ENCODE results near the gene ADAMTS12.

The ADAMTS12 gene

DNA sequence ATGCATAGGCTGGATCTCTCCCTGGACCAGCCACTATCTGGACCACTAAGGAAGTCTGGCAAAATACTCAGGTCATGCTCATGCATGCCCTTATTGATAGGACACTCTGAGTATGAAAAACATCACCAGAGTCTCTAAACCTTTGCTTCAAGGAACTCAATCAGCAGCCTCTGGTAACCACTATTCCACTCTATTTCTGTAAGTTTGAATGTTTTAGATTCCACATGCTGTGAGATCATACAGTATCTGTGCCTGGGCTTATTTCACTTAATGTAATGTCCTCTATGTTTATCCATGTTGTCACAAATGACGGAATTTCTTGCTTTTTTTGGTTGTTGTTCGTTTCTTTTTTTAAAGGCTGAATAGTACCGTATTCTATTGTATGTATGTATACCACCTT, 382.8 kb downstream of the ADAMTS12 start:
- FAIRE-seq, result no peak

DNA sequence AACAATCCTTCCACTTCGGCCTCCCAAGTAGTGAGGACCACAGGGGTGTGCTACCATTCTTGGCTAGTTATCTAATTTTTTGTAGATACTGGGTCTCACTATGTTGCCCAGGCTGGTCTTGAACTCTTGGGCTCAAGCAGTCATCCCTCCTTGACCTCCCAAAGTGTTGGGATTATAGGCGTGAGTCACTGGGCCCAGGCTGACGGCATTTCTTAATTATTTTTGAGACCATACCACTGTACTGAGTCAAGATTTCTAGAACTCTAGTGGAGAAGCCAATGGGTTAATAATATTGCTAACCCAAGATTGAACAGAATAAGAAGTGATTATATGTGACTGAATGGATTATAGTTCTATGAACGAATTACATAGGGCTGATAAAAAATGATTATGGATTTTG, 384.4 kb downstream of the ADAMTS12 start:
- FAIRE-seq, result no peak

DNA sequence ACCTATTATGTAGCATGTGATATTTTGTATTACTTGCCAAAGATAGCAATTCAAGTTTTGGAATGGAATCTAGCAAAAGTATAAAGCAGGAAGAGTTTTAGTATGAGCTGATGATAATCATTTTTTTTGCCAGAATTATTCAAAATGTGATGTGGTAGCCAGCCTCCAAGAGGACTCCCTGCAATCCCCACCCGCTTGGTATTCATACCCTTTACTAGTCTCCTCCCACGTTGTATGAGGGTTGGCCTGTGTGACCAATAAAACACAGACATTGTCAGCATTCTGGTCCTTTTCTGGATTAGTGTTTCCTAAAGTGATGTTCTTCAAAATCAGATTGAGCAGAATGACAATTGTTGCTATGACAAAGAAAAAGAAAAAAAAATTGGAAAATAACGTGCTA, 387.2 kb downstream of the ADAMTS12 start:
- no peak for FAIRE-seq

GRCh38 chr5:33501899-33502298, 389.9 kb downstream of the ADAMTS12 start:
- FAIRE-seq, result no peak

GRCh38 chr5:33501260-33501659, 390.5 kb downstream of the ADAMTS12 start:
- no peak for FAIRE-seq

DNA sequence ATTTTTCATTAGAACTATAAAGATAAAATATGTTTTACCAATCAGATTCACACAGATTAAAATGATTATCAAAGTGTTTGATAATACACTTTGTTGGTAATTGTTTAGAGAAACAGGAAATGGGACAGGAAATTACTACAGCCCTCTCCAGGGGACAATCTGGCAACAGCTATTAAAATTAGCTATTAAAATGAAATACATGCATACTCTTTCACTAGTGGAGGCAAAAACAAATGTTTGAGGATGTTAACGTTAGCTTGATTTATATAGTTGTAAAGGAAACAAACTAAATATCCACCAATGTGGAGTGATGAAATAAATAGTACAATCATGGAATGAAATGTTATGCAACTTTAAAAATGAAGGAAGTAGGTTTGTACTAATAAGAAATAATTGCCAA, 397.3 kb downstream of the ADAMTS12 start:
- no peak for FAIRE-seq

DNA sequence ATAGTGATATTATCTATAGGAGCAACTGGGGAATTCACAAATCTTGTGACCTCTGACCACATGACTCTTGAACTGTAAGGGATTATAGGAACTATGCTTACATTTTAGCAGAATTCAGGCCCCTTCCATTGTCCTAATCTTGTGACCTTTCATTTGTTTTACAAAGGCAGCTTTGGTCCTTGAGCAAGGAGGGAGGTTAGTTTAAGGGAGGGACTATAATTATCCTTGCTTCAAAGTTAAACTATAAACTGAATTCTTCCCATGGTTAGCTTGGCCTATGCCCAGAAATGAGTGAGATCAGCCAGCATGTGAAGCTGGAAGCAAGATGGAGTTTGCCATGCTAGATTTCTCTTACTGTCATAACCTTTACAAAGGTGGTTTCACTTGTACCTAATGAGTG, 399.8 kb downstream of the ADAMTS12 start:
- FAIRE-seq, result no peak

GRCh38 chr5:33490071-33490665, 401.6 kb downstream of the ADAMTS12 start:
- no peak for FAIRE-seq

GRCh38 chr5:33489481-33490067, 402.2 kb downstream of the ADAMTS12 start:
- FAIRE-seq, result no peak

DNA sequence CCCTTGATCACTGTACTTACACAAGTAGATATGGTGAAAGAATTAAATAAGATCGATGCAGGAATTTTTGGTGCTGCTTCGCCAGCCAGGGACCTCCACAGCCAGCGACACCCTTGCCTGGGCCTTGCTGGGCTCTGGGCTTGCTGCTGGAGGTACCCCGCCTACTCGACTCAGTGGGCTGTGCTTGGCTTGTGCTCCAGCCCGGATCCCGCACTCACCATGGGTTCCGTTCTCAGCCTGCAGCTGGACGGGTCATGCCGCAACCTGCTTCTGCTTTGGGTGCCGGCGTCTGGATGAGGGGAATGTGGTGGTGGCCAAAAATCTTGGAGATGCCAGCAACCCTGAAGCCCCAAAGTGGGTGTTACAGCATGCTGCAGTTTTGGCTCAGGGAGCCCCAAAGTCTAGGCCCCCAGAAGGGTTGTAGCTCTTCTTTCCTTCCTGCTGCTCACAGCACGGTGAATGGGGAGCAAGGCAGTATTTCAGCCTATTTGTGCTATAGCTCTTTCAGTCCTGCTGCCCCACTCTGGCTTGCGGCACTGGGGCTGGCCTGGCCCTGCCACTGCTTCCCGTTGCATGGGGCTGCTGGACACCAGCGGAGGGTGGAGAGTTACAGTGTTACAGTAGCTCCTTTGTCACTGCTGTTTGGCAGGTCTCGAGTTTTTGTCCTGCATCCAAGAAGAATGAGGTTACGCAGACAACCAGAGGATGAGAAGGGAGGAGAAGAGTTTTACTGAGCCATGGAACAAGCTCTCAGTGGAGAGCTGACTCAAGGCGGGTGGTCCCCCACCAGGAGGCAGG, 403.0 kb downstream of the ADAMTS12 start:
- FAIRE-seq, result no peak

DNA sequence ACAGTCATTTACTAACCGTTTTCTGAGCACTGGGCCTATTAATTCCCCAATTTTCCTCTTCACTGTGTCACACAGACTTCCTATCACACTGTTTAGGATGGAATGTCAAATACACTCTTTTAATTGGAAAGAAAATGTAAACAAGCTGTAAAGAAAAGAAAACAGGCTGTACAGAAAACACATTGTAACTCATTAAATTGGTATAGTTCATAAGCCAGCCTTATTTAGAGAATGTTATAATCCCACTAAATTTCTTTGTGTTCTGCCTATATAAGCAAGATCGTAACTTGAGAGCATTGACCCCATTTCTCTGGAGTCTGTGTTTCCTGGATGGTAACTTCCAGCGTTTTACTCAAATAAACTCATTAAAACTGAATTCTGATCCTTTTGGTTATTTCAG, 404.6 kb downstream of the ADAMTS12 start:
- no peak for FAIRE-seq

DNA sequence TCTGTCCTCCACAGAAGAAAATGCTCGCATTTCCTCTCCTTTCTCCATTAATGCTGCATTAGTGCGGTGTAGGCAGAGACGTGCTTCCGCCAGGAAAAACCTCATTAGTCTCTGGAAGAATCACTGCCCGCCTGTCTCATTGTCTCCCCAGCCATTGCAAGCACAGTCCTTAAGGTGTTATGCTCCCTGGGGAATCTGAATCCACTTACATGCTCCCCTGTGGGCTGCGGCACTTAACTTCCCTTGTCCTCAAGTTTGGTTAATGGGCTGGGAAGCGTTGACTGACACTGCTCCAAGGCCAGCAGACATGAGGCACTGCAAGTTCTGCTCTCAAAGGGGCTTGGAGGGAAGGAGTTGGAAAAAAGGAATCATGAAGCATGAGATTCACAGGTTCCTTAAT, 409.5 kb downstream of the ADAMTS12 start:
- FAIRE-seq, result no peak

DNA sequence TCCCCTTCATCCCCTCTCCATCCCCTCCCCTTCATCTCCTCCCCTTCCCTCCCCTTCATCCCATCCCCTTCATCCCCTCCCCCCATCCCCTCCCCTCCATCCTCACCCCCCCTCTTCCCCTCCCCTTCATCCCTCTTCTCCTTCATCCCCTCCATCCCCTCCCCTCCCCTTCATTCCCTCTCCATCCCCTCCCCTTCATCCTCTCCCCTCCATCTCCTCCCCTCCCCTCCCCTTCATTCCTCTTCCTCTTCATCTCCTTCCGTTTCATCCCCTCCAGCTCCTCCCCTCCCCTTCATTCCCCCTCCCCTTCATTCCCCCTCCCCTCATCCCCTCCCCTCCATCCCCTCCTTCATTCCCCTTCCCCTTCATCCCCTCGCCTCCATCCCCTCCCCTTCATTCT, 410.9 kb downstream of the ADAMTS12 start:
- no peak for FAIRE-seq

DNA sequence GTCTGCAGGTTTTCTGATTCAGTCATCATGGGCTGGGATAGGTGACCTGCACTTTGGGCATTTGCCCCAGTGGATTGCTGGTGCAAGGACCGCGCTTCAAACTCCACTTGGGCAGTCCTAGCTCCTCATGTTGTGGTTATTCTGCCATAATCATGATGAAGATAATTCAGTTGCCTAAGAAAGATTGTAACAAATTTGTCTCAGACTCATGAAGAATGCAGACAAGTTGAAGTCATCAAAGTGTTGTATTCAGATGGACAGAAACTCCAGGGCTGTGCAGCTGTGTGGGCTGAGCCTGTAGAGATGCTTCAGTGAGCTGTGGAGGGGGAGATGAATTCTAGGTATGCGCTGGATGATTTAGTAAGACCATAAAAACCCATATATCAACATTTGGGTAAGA, 412.5 kb downstream of the ADAMTS12 start:
- no peak for FAIRE-seq

DNA sequence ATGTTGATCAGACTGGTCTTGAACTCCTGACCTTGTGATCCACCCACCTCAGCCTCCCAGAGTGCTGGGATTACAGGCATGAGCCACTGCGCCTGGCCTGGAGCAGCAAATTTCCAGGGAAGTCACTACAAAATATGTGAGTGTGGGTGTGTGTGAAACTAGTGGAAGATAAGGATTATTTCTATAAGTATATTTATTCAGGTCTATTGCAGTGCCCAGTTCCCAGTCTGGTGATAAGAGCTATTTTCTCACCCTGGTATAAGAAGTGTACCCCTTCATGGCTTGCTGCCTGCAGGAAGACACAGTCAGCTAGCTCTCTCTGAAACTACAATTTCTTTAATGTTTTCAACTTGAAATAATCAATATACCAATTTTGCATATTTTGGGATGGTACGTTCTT, 414.0 kb downstream of the ADAMTS12 start:
- FAIRE-seq, result no peak

GRCh38 chr5:33476992-33477391, 414.8 kb downstream of the ADAMTS12 start:
- no peak for FAIRE-seq

- FAIRE-seq, result no peak
Measured at GRCh38 chr5:33475706-33476105, 416.1 kb downstream of the ADAMTS12 start.

DNA sequence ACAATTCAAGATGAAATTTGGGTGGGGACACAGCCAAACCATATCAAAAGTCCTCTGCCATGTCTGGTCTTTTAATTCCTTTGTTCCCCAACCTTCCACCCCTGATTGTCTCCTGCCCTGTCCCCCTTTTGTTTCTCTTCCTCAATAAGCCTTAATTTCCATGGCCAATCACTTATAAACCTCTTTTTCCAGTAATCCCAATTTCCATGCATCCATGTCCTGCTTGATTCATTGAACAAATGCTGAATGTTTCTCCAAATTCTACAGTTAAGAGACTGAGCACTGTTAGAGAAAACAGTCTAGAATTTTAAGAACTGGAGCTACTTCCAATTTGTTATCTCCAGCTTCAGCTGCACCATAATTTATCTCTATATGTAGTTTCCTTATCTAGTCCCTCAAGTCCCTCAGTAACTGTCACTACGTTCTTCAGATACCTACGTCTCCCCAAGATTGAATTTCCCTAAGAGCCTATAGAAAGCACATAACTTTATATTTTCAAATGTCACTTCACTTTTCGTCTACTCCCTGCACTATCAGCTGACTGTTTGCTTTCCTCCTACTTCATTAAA, 416.8 kb downstream of the ADAMTS12 start:
- no peak for FAIRE-seq

- FAIRE-seq, result no peak
Measured at GRCh38 chr5:33474004-33474403, 417.8 kb downstream of the ADAMTS12 start.

All from G401.6 (cell line).